Esophagus (tissue), 2 donors: Measurements from ENCODE around the gene CACNA2D1. TPM values are rescaled to one million over a fixed set of nuclear protein-coding genes. Genes with fewer than 3 reads are reported as not detected.
"Not testable (repeated sequence)": the region's sequence is repeated elsewhere in the genome, so short reads cannot be mapped to it uniquely, and the experiment has no call there.

Experiments
- H3K27ac ChIP-seq, 2 donors: one replicate each; pipeline ENCODE4 v1.5.1; 2013; ENCODE audit warnings: low read depth in 2 of 2, mild to moderate bottlenecking in 2 of 2, inconsistent platforms in 1 of 2, low read length in 1 of 2, moderate library complexity in 1 of 2
- H3K27me3 ChIP-seq, 2 donors: one replicate each; pipeline ENCODE4 v1.6.1; 2013; ENCODE audit warnings: low read length in 2 of 2, control low read depth in 1 of 2, mild to moderate bottlenecking in 1 of 2; ENCODE audit not compliant: insufficient read depth in 2 of 2, control insufficient read depth in 1 of 2
- H3K36me3 ChIP-seq, 2 donors: one replicate each; pipeline ENCODE4 v1.6.1; 2013; ENCODE audit warnings: low read length in 1 of 2; ENCODE audit not compliant: control insufficient read depth in 2 of 2, insufficient read depth in 2 of 2
- H3K4me1 ChIP-seq, 2 donors: one replicate each; pipeline ENCODE4 v1.6.1; 2013; ENCODE audit warnings: low read length in 1 of 2; ENCODE audit not compliant: control insufficient read depth in 2 of 2, insufficient read depth in 2 of 2
- H3K4me3 ChIP-seq, 2 donors: one replicate each; pipeline ENCODE4 v1.5.1; 2013; ENCODE audit warnings: low read length in 2 of 2, mild to moderate bottlenecking in 2 of 2, low read depth in 1 of 2, moderate library complexity in 1 of 2
- H3K9me3 ChIP-seq, 2 donors: one replicate each; pipeline ENCODE4 v1.6.1; 2013; ENCODE audit warnings: mild to moderate bottlenecking in 2 of 2, low read depth in 1 of 2, low read length in 1 of 2, moderate library complexity in 1 of 2; ENCODE audit not compliant: control insufficient read depth in 2 of 2, insufficient read depth in 1 of 2
- WGBS, 2 donors: extraction: QIAGEN DNeasy Blood & Tissue Kit; methylation state at CpG; one replicate each; pipeline ENCODE4 v1.1.7; 2013; 5-methylcytosine and 5-hydroxymethylcytosine counted together
- polyA plus RNA-seq, 2 donors: library from polyadenylated mRNA; stranded (reverse); fragments of 200-250 nt; gene quantifications; one replicate each; pipeline ENCODE4 v1.2.3, GENCODE V29; 2013
- donor health status: healthy with polysubstance abuse.
- donor health status: Bipolar disorder and iron deficiency.

The CACNA2D1 gene
- polyA plus RNA-seq, 2 donors: 0.90 to 1.3 TPM

DNA sequence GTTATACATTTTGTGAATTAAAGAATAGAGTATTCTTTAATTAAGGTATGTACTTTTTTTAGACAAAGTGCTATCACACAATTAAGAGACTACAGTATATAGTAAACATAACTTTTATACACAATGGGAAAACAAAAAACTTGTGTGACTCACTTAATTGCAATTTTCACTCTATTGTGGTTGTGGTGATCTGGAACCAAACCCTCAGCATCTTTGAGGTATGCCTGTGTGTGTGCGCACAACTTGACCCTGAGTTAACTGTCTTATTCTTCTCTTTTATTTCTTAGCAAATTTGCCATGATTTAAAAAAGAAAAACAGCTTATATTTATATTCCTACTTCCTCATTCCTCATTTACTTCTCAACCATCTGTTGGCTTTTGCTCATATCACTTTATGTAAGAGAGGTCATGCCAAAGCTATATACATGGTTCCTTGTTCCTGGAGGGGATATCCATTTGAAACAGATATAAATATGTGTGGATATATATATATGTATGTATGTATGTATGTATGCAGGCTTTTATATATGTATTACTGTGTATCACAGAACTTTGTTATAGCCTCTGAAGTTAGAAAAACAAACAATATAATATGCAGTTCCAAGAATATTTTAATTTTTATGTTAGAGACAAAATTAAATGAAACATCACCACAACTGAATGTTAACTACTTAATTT lies 414.2 kb downstream of the CACNA2D1 start:
- WGBS, 2 donors: 98 to 100% methylated on average over 1 of the region's 1 CpG
- Histone ChIP-seq H3K36me3 (no peaks in the 10 kb centered on the region), H3K27me3 (no peaks in the 10 kb centered on the region), H3K9me3 (no peaks in the 10 kb centered on the region), H3K27ac (no peak overlapping the region), H3K4me3 (no peak overlapping the region), H3K4me1 (no peaks in the 10 kb centered on the region)

DNA sequence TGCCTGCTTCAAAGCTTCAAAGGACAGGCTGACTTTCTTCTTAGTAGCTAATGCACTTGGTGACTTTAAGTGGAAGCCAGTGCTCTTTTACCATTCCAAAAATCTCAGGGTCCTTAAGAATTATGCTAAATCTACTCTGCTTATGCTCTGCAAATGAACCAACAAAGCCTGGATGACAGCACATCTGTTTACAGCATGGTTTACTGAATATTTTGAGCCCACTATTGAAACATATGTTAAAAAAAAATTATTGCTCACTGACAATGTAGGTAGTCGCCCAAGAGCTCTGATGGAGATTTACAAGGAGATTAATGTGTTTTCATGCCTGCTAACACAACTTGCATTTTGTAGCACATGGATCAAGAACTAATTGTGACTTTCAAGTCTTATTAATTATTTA lies 415.5 kb downstream of the CACNA2D1 start:
- H3K4me3 ChIP-seq: no peak overlapping the region
- H3K27me3 ChIP-seq: no peaks in the 10 kb centered on the region
- H3K4me1 ChIP-seq: no peaks in the 10 kb centered on the region
- WGBS, 2 donors: 81 to 84% methylated on average over 1 of the region's 1 CpG
- no peak overlapping the region for H3K27ac ChIP-seq
- no peaks in the 10 kb centered on the region for H3K36me3 ChIP-seq
- H3K9me3 ChIP-seq: no peaks in the 10 kb centered on the region

DNA sequence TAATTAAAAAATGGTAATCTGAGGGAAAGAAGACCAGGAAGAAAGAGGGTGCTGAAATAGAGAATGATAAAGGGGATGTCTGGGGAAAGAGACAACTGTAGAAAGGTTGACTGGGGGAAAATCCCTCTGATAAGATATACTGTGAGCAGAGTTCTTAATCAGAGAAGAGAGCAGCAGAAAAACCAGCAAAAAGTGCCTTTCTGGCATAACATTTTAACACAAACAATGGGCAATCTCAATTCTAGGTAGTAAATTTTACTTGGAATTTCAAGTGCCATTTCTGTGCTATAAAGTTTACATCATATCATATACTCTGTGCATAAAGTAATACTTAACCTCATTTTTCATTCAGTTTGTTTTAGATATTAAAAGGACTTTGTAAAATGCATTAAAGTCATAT lies 421.9 kb downstream of the CACNA2D1 start:
- Histone ChIP-seq H3K27ac (no peak overlapping the region), H3K4me3 (no peak overlapping the region), H3K27me3 (no peaks in the 10 kb centered on the region), H3K9me3 (no peaks in the 10 kb centered on the region), H3K36me3 (no peaks in the 10 kb centered on the region), H3K4me1 (no peaks in the 10 kb centered on the region)

DNA sequence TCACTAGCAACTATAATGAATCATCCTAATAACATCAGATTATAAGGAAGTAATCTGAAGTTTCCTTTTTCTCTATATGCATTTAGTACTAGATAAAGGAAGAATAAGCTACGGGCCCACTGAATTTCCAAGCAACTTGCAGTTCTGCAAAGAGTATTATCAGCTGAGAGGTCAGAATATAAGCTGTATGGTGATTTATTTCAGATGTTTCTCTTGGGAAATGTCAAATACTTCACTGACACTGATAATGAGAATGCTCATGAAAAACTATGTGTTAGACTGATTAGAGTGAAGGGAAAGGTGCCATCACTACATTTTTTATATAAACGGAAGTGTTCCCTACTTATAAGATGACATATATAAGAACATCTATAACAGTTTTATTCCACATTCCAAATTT lies 422.5 kb downstream of the CACNA2D1 start:
- 63 to 69% methylated on average over 2 of the region's 2 CpGs for WGBS, 2 donors
- Histone ChIP-seq H3K27ac (no peak overlapping the region), H3K27me3 (no peaks in the 10 kb centered on the region), H3K4me1 (no peaks in the 10 kb centered on the region), H3K9me3 (no peaks in the 10 kb centered on the region), H3K36me3 (no peaks in the 10 kb centered on the region), H3K4me3 (no peak overlapping the region)

DNA sequence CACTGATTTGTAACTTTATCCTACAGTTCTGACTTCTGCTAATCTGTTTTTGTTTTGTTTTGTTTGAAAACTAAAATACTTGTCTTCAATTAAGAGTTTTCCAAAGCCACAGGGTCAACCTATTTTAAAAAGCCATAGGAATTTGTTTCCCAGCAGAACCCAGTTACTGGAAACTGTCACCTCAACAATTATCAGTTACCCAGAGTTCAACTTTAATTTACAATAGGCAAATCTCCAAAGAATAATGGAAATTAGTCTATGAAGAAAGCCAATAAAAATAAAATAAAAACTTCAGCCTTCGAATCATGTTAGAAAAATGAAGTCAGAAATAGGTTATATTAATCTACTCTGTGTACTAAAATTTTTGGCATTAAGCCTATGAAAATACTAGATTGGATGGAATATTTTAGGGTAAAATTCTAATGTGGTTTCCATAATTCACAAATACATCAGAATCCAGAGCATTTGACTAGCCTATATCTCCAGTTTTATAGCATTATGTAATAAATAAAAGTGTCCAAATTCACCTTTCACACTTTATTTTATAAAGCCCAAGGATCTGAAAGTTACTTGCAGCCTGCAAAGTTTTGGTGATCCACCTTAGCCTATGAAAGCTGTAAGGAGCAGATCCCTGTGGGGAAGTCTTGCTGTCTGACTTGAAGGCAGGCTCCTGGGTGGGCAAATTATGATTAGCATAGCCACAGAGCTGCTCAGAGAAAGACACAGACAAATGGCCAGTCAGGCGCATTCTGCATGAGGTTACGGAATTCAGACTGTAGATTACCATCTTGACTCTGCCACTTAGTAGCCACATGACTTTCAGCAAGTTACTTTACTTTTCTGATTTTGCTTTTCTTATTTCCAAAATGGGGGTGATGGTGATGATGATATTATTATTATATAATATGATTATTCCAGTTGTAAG lies 423.8 kb downstream of the CACNA2D1 start:
- Histone ChIP-seq H3K27me3 (no peaks in the 10 kb centered on the region), H3K27ac (no peak overlapping the region), H3K4me3 (no peak overlapping the region), H3K9me3 (no peaks in the 10 kb centered on the region), H3K36me3 (no peaks in the 10 kb centered on the region), H3K4me1 (no peaks in the 10 kb centered on the region)
- WGBS, 2 donors: 77 to 79% methylated on average over 3 of the region's 3 CpGs

DNA sequence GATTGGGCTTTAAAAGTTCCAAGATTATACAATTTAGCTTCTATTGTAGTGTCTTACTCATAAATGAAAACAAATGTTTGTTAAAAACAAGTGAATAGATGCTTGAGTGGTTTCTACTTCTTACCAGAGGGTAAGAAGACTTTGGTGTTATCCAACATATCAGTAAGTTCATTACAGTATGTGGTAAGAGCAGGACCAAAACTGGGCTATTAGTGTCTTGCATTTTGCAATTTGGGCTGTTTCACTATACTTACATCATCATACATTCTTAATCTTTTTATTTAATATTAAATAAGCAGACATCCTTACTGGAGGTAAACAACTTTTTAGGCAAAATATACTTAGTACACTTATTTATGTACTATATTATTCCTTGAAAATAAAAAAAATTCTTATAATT lies 425.4 kb downstream of the CACNA2D1 start:
- Histone ChIP-seq H3K4me1 (no peaks in the 10 kb centered on the region), H3K36me3 (no peaks in the 10 kb centered on the region), H3K4me3 (no peak overlapping the region), H3K9me3 (no peaks in the 10 kb centered on the region), H3K27me3 (no peaks in the 10 kb centered on the region), H3K27ac (no peak overlapping the region)

DNA sequence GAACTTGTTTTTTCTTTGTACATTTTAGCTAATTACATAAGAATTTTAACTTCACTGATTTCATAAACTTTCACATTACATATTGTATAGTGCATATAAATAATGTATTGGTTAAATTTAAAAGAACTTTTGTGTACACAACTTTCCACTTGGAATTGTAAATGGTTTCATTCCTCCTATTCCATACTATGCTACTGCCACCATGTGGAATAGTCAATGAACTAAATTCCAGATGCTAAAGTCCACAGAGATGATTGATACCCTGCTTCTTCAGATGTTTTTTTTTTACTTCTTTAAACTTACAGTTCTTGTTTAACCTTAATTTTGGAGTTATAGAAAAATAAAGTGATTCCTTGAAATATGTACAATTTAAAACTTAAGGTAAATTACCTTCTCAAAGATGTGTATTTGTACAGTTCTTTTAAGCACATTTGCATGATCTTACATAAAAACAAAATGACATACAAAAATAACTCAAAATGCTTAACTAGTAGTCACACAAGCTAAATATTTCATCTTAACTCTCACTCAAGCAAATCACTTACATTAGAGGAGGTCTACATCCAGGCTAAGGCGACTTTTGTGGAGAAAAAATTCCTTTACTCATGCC lies 426.1 kb downstream of the CACNA2D1 start:
- Histone ChIP-seq H3K4me1 (no peaks in the 10 kb centered on the region), H3K9me3 (no peaks in the 10 kb centered on the region), H3K4me3 (no peak overlapping the region), H3K27me3 (no peaks in the 10 kb centered on the region), H3K27ac (no peak overlapping the region), H3K36me3 (no peaks in the 10 kb centered on the region)
- WGBS, 2 donors: 85 to 87% methylated on average over 1 of the region's 1 CpG

DNA sequence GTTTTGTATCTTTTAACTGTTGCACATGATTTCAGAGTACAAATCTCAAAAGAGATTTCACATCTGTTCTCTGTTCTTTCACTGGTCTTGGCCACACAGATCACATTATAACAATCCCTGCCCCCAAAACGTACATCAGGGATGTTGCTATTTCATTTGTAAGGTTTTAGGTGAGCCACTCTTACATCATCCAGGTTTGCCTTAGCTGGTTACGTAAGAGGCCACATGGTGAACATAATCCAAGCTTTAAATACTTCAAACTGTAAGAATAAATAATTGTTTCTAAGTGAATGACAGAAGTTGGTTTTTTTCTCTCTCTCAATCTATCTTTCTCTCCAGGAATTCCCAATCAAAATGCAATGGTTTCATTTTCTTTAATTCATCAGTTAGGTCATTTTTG lies 427.8 kb downstream of the CACNA2D1 start:
- no peak overlapping the region for H3K4me3 ChIP-seq
- H3K27ac ChIP-seq: no peak overlapping the region
- no peaks in the 10 kb centered on the region for H3K4me1 ChIP-seq
- 59 to 63% methylated on average over 2 of the region's 2 CpGs for WGBS, 2 donors
- H3K9me3 ChIP-seq: no peaks in the 10 kb centered on the region
- H3K27me3 ChIP-seq: no peaks in the 10 kb centered on the region
- H3K36me3 ChIP-seq: no peaks in the 10 kb centered on the region

DNA sequence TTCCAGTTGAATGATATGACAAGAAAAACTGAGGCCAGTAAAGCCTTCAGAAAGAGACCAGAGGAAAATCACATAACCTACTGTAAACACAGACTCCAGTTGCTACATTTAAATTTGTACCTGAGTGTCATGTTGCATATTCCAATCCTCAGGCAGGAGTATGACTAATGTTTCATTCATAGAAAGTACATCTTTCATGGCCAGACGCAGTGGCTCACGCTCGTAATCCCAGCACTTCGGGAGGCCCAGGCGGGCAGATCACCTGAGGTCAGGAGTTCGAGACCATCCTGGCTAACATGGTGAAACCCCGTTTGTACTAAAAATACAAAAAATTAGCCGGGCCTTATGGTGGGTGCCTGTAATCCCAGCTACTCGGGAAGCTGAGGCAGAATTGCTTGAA lies 429.0 kb downstream of the CACNA2D1 start:
- not testable (repeated sequence) for H3K9me3 ChIP-seq, H3K27me3 ChIP-seq, H3K36me3 ChIP-seq, H3K4me1 ChIP-seq, H3K27ac ChIP-seq, H3K4me3 ChIP-seq
- WGBS, 2 donors: 85 to 93% methylated on average over 9 of the region's 9 CpGs
